Measurements from ENCODE around the gene SPATA6L.
"Not testable (repeated sequence)": the region's sequence is repeated elsewhere in the genome, so short reads cannot be mapped to it uniquely, and the experiment has no call there.

The SPATA6L gene

GRCh38 chr9:4657426-4658159 is 8.7 kb downstream of the SPATA6L start:
- peaks cover under 1% of the 10 kb centered on the region for H3K4me1 ChIP-seq (ENCODE audit: insufficient read depth, insufficient read length)
- H3K4me3 ChIP-seq (ENCODE audit: insufficient read length, low read depth), result no peak overlapping the region
- TF ChIP-seq SUZ12 (IDR thresholded peaks at IDR 0.05; ENCODE audit: extremely low read depth, insufficient read depth, insufficient read length) (no peak), ZNF274 (IDR thresholded peaks at IDR 0.05; ENCODE audit: low read depth, low read length) (no peak), YY1 (IDR thresholded peaks at IDR 0.05; ENCODE audit: insufficient read depth, insufficient read length) (no peak)
- no peak overlapping the region for H3K9ac ChIP-seq (ENCODE audit: insufficient read length, low read depth)
- H3K36me3 ChIP-seq (ENCODE audit: insufficient read depth, insufficient read length, low read length), result no peaks in the 10 kb centered on the region
- no peak for DNase-seq (ENCODE audit: low read depth, low spot score)
- H3K27me3 ChIP-seq (ENCODE audit: insufficient read depth, insufficient read length), result no peaks in the 10 kb centered on the region
- no peaks in the 10 kb centered on the region for H3K9me3 ChIP-seq (ENCODE audit: insufficient read depth, low read length)

GRCh38 chr9:4656621-4657020 is 9.7 kb downstream of the SPATA6L start:
- no peaks in the 10 kb centered on the region for H3K36me3 ChIP-seq (ENCODE audit: insufficient read depth, insufficient read length, low read length)
- DNase-seq (ENCODE audit: low read depth, low spot score), result no peak
- no peaks in the 10 kb centered on the region for H3K4me1 ChIP-seq (ENCODE audit: insufficient read depth, insufficient read length)
- no peak overlapping the region for H3K9ac ChIP-seq (ENCODE audit: insufficient read length, low read depth)
- H3K9me3 ChIP-seq (ENCODE audit: insufficient read depth, low read length), result no peaks in the 10 kb centered on the region
- H3K4me3 ChIP-seq (ENCODE audit: insufficient read length, low read depth), result no peak overlapping the region
- TF ChIP-seq ZNF274 (IDR thresholded peaks at IDR 0.05; ENCODE audit: low read depth, low read length) (no peak), SUZ12 (IDR thresholded peaks at IDR 0.05; ENCODE audit: extremely low read depth, insufficient read depth, insufficient read length) (no peak), YY1 (IDR thresholded peaks at IDR 0.05; ENCODE audit: insufficient read depth, insufficient read length) (no peak)
- no peaks in the 10 kb centered on the region for H3K27me3 ChIP-seq (ENCODE audit: insufficient read depth, insufficient read length)

DNA sequence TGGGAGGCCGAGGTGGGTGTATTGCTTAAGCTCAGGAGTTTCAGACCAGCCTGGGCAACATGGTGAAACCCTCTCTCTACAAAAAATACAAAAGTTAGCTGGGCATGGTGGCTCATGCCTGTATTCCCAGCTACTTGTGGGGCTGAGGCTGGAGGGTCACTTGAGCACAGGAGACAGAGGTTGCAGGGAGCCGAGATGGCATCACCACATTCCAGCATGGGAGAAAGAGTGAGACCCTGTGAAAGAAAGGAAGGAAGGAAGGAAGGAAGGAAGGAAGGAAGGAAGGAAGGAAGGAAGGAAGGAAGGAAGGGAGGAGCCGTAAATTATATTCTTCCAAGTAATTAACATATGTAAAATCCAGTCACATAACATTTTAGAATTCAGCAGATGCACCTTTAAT is 10.1 kb downstream of the SPATA6L start:
- H3K4me1 ChIP-seq (ENCODE audit: insufficient read depth, insufficient read length); H3K9me3 ChIP-seq (ENCODE audit: insufficient read depth, low read length); H3K9ac ChIP-seq (ENCODE audit: insufficient read length, low read depth); H3K36me3 ChIP-seq (ENCODE audit: insufficient read depth, insufficient read length, low read length); H3K27me3 ChIP-seq (ENCODE audit: insufficient read depth, insufficient read length); H3K4me3 ChIP-seq (ENCODE audit: insufficient read length, low read depth); DNase-seq (ENCODE audit: low read depth, low spot score): not testable (repeated sequence)

DNA sequence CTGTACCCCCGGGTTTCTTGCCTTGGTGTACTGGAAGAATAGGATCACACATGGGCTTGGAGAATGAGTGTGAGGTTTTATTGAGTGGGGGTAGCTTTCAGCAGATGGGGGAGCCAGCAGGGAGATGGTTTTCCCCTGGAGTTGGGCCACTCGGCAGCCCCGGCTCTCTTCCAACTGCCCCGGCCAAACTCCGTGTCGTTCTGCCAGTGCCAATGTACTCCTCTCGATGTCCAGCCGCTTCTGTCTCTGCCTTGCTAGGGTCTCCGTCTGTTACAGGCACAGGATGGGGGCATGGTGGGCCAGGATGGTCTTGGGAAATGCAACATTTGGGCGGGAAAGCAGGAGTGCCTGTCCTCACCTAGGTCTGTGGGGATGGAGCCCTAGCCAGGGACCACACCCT is 11.7 kb downstream of the SPATA6L start:
- no peaks in the 10 kb centered on the region for H3K9me3 ChIP-seq (ENCODE audit: insufficient read depth, low read length)
- no peak overlapping the region for H3K9ac ChIP-seq (ENCODE audit: insufficient read length, low read depth)
- no peaks in the 10 kb centered on the region for H3K4me1 ChIP-seq (ENCODE audit: insufficient read depth, insufficient read length)
- H3K36me3 ChIP-seq (ENCODE audit: insufficient read depth, insufficient read length, low read length), result no peaks in the 10 kb centered on the region
- H3K4me3 ChIP-seq (ENCODE audit: insufficient read length, low read depth), result no peak overlapping the region
- TF ChIP-seq YY1 (IDR thresholded peaks at IDR 0.05; ENCODE audit: insufficient read depth, insufficient read length) (no peak), ZNF274 (IDR thresholded peaks at IDR 0.05; ENCODE audit: low read depth, low read length) (no peak), SUZ12 (IDR thresholded peaks at IDR 0.05; ENCODE audit: extremely low read depth, insufficient read depth, insufficient read length) (no peak)
- no peaks in the 10 kb centered on the region for H3K27me3 ChIP-seq (ENCODE audit: insufficient read depth, insufficient read length)
- DNase-seq (ENCODE audit: low read depth, low spot score), result no peak

- Histone ChIP-seq H3K9ac (ENCODE audit: insufficient read length, low read depth) (no peak overlapping the region), H3K9me3 (ENCODE audit: insufficient read depth, low read length) (no peaks in the 10 kb centered on the region), H3K36me3 (ENCODE audit: insufficient read depth, insufficient read length, low read length) (no peaks in the 10 kb centered on the region), H3K27me3 (ENCODE audit: insufficient read depth, insufficient read length) (no peaks in the 10 kb centered on the region), H3K4me1 (ENCODE audit: insufficient read depth, insufficient read length) (no peaks in the 10 kb centered on the region), H3K4me3 (ENCODE audit: insufficient read length, low read depth) (no peak overlapping the region)
- TF ChIP-seq ZNF274 (IDR thresholded peaks at IDR 0.05; ENCODE audit: low read depth, low read length) (no peak), YY1 (IDR thresholded peaks at IDR 0.05; ENCODE audit: insufficient read depth, insufficient read length) (no peak), SUZ12 (IDR thresholded peaks at IDR 0.05; ENCODE audit: extremely low read depth, insufficient read depth, insufficient read length) (no peak)
- DNase-seq (ENCODE audit: low read depth, low spot score), result no peak
Measured at GRCh38 chr9:4654084-4654483, 12.2 kb downstream of the SPATA6L start.

- Histone ChIP-seq H3K9ac (ENCODE audit: insufficient read length, low read depth) (no peak overlapping the region), H3K4me1 (ENCODE audit: insufficient read depth, insufficient read length) (no peaks in the 10 kb centered on the region), H3K27me3 (ENCODE audit: insufficient read depth, insufficient read length) (no peaks in the 10 kb centered on the region), H3K9me3 (ENCODE audit: insufficient read depth, low read length) (no peaks in the 10 kb centered on the region), H3K36me3 (ENCODE audit: insufficient read depth, insufficient read length, low read length) (no peaks in the 10 kb centered on the region), H3K4me3 (ENCODE audit: insufficient read length, low read depth) (no peak overlapping the region)
- no peak for DNase-seq (ENCODE audit: low read depth, low spot score)
- TF ChIP-seq SUZ12 (IDR thresholded peaks at IDR 0.05; ENCODE audit: extremely low read depth, insufficient read depth, insufficient read length) (no peak), YY1 (IDR thresholded peaks at IDR 0.05; ENCODE audit: insufficient read depth, insufficient read length) (no peak), ZNF274 (IDR thresholded peaks at IDR 0.05; ENCODE audit: low read depth, low read length) (no peak)
Measured at GRCh38 chr9:4642351-4642750, 23.9 kb downstream of the SPATA6L start.

DNA sequence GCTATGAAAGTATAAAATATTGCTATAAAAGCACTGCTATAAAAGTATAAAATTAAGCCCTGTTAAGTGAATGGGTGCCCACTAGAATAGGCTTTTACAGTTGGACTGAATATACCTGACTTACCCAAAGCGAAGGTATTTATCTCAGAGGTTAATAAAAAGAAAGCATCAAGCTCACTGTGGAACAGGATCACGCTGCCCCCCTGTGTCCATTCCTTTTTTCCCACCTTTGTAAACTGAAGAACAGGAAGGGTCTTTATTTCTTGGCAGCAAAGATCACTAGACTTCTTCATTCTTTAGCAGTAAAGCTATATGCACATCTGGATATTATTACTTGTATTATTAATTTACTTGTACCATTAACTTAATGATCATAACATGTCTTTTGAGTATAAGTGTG is 26.3 kb downstream of the SPATA6L start:
- DNase-seq (ENCODE audit: low read depth, low spot score), result no peak
- Histone ChIP-seq H3K27me3 (ENCODE audit: insufficient read depth, insufficient read length) (no peaks in the 10 kb centered on the region), H3K9ac (ENCODE audit: insufficient read length, low read depth) (no peak overlapping the region), H3K4me3 (ENCODE audit: insufficient read length, low read depth) (no peak overlapping the region), H3K9me3 (ENCODE audit: insufficient read depth, low read length) (no peaks in the 10 kb centered on the region), H3K36me3 (ENCODE audit: insufficient read depth, insufficient read length, low read length) (no peaks in the 10 kb centered on the region), H3K4me1 (ENCODE audit: insufficient read depth, insufficient read length) (no peaks in the 10 kb centered on the region)
- TF ChIP-seq ZNF274 (IDR thresholded peaks at IDR 0.05; ENCODE audit: low read depth, low read length), result no peak
- TF ChIP-seq SUZ12 (IDR thresholded peaks at IDR 0.05; ENCODE audit: extremely low read depth, insufficient read depth, insufficient read length), result no peak
- TF ChIP-seq YY1 (IDR thresholded peaks at IDR 0.05; ENCODE audit: insufficient read depth, insufficient read length), result no peak
